Endothelial cell of umbilical vein (primary cell): ENCODE measurements around the gene ABLIM2. TPM values are rescaled to one million over a fixed set of nuclear protein-coding genes. Genes with fewer than 3 reads are reported as not detected.

Experiments
- BruUV-seq: library from RNA; stranded (reverse); fragments of 400-500 nt; replicated peaks from 2 replicates; lab custom pipeline; 2021; lab: Mats Ljungman, UMichigan
- CTCF ChIA-PET: fragments of 300-600, 350-600 bp; sonication (Branson Sonifier 250); formaldehyde crosslinking; loops from one replicate; lab custom pipeline; 2021; ENCODE audit warnings: antibody characterized with exemption, inconsistent platforms; lab: Charles Lee
- POLR2A ChIA-PET: fragments of 300-600, 350-600 bp; sonication (Branson Sonifier 250); formaldehyde crosslinking; loops from one replicate; lab custom pipeline; 2021; ENCODE audit warnings: antibody characterized with exemption, inconsistent platforms; lab: Charles Lee
- DNase-seq: peaks from one replicate; pipeline ENCODE4 v3.0.0-alpha.2; 2011; ENCODE audit warnings: low read depth, low spot score
- FAIRE-seq: peaks from 2 replicates; lab custom pipeline; 2011; peaks lifted over from hg19 to GRCh38; lab: Jason Lieb, UNC
- H2AFZ ChIP-seq: 2 replicates; pipeline ENCODE4 v1.6.0; 2012; ENCODE audit warnings: low read depth, low read length, control low read depth, inconsistent platforms
- H3K27ac ChIP-seq: 2 replicates; pipeline ENCODE4 v1.5.1; 2011; ENCODE audit warnings: low read depth, mild to moderate bottlenecking, control low read depth, low read length, moderate library complexity; ENCODE audit not compliant: insufficient read depth
- H3K27me3 ChIP-seq, 2 experiments: 2 replicates each; pipeline versions ENCODE4 v1.6.0 to v1.6.1; 2011; ENCODE audit warnings: low read length in 2 of 2, mixed read lengths in 1 of 2; ENCODE audit not compliant: control insufficient read depth in 2 of 2, insufficient read depth in 2 of 2
- H3K36me3 ChIP-seq, 2 experiments: 2 replicates in 1 of 2; 3 replicates in 1 of 2; pipeline ENCODE4 v1.5.1; 2011; ENCODE audit warnings: low read length in 2 of 2, mild to moderate bottlenecking in 1 of 2, moderate library complexity in 1 of 2; ENCODE audit not compliant: control insufficient read depth in 2 of 2, insufficient read depth in 2 of 2; ENCODE audit errors: extremely low read depth in 1 of 2
- H3K4me1 ChIP-seq: 3 replicates; pipeline ENCODE4 v1.5.1; 2011; ENCODE audit warnings: mild to moderate bottlenecking, low read length; ENCODE audit not compliant: control insufficient read depth, insufficient read depth; ENCODE audit errors: extremely low read depth
- H3K4me2 ChIP-seq: 2 replicates; pipeline ENCODE4 v1.6.1; 2011; ENCODE audit warnings: low read length, control low read depth, mixed read lengths; ENCODE audit not compliant: insufficient read depth
- H3K4me3 ChIP-seq, 3 experiments: fragments of 200-600 bp in 1 of 3; sonication (generic), shearing (Covaris generic) in 1 of 3; replicated peaks in 1 of 3; 2 replicates each; pipeline ENCODE4 v1.5.1; 2011 to 2016; ENCODE audit warnings: control low read depth in 3 of 3, low read length in 3 of 3, mild to moderate bottlenecking in 2 of 3, inconsistent platforms in 1 of 3, low read depth in 1 of 3, moderate library complexity in 1 of 3; ENCODE audit not compliant: insufficient read depth in 1 of 3
- H3K79me2 ChIP-seq: 2 replicates; pipeline ENCODE4 v1.6.0; 2012; ENCODE audit warnings: low read length, inconsistent platforms; ENCODE audit not compliant: control insufficient read depth, insufficient read depth
- H3K9ac ChIP-seq: replicated peaks from 2 replicates; pipeline ENCODE3; 2011; ENCODE audit warnings: low read length, control low read depth; ENCODE audit not compliant: insufficient read depth; ENCODE audit errors: extremely low read depth
- H3K9me1 ChIP-seq: replicated peaks from 3 replicates; pipeline ENCODE4 v1.6.0; 2011; ENCODE audit warnings: mild to moderate bottlenecking, low read length; ENCODE audit not compliant: control insufficient read depth, insufficient read depth; ENCODE audit errors: extremely low read depth
- H3K9me3 ChIP-seq: replicated peaks from 2 replicates; pipeline ENCODE4 v1.5.1; 2012; ENCODE audit warnings: low read length, inconsistent platforms; ENCODE audit not compliant: control insufficient read depth, insufficient read depth
- H4K20me1 ChIP-seq: replicated peaks from 2 replicates; pipeline ENCODE3; 2011; ENCODE audit warnings: mild to moderate bottlenecking, low read length; ENCODE audit not compliant: control insufficient read depth, insufficient read depth; ENCODE audit errors: extremely low read depth
- CTCF ChIP-seq, 2 donors: IDR thresholded peaks; 1 replicate in 1 of 2; 2 replicates in 1 of 2; pipeline ENCODE4 v1.5.1; 2011; ENCODE audit warnings: low read length in 2 of 2, mild to moderate bottlenecking in 2 of 2, moderate library complexity in 2 of 2, control low read depth in 1 of 2, inconsistent platforms in 1 of 2, low read depth in 1 of 2; ENCODE audit not compliant: insufficient read depth in 1 of 2; ENCODE audit errors: extremely low read depth in 1 of 2
- EZH2 ChIP-seq: IDR thresholded peaks from 2 replicates; pipeline ENCODE4 v1.6.1; 2012; ENCODE audit warnings: borderline replicate concordance, low read depth, mild to moderate bottlenecking, moderate library complexity, low read length, inconsistent platforms; ENCODE audit not compliant: severe bottlenecking
- FOS ChIP-seq: IDR thresholded peaks from 2 replicates; pipeline ENCODE4 v1.6.1; 2011; ENCODE audit warnings: mild to moderate bottlenecking, low read length, moderate library complexity, borderline replicate concordance; ENCODE audit not compliant: insufficient read depth
- GATA2 ChIP-seq: IDR thresholded peaks from 2 replicates; pipeline ENCODE4 v1.7.0; 2011; ENCODE audit warnings: low read depth, mild to moderate bottlenecking, moderate library complexity, mixed read lengths, low read length; ENCODE audit not compliant: insufficient read length, insufficient read depth
- JUN ChIP-seq: IDR thresholded peaks from 2 replicates; pipeline ENCODE4 v1.6.1; 2011; ENCODE audit warnings: borderline replicate concordance, low read depth; ENCODE audit not compliant: insufficient read length, insufficient read depth
- MAX ChIP-seq: IDR thresholded peaks from 2 replicates; pipeline ENCODE4 v1.6.1; 2011; ENCODE audit not compliant: insufficient read depth, insufficient read length
- MYC ChIP-seq: IDR thresholded peaks from one replicate; pipeline ENCODE4 v1.6.1; 2011; ENCODE audit warnings: mild to moderate bottlenecking, low read depth, low read length
- POLR2A ChIP-seq: IDR thresholded peaks from 2 replicates; pipeline ENCODE4 v1.6.1; 2012; ENCODE audit warnings: low read depth, mild to moderate bottlenecking, control low read depth, low read length
- POLR2AphosphoS5 ChIP-seq: IDR thresholded peaks from 2 replicates; pipeline ENCODE4 v1.6.1; 2012; ENCODE audit warnings: low read depth, mild to moderate bottlenecking, control low read depth, low read length, moderate library complexity; ENCODE audit not compliant: insufficient read depth
- dilution Hi-C: fragments of 300-500 bp; cut with MboI; formaldehyde crosslinking; loops from one replicate; pipeline ENCODE4 v1.15.0; 2019; ENCODE audit warnings: low sequenced_read_pairs; ENCODE audit not compliant: extremely low pct_ligation_motif_present
- intact Hi-C: fragments of 100-400 bp; cut with micrococcal nuclease; formaldehyde crosslinking; loops from one replicate; pipeline ENCODE4 v1.10.0; 2022
- polyA plus RNA-seq, 4 experiments: library from polyadenylated mRNA; depleted of rRNA in 3 of 4; stranded (reverse) in 3 of 4; unstranded in 1 of 4; fragments of >200 nt; gene quantifications; 2 replicates each; pipeline versions ENCODE4 v1.2.1 to v1.2.3, GENCODE V29; 2011 to 2012; ENCODE audit warnings: missing spikeins in 1 of 4
- total RNA-seq: library from RNA; stranded (reverse); gene quantifications from 2 replicates; pipeline ENCODE4 v1.2.3, GENCODE V29; 2021

The ABLIM2 gene
- total and polyA plus RNA-seq, 2 donors (not counting 3 experiments of a cell fraction or from before 2014, with no cell fraction given): 0.28 to 0.66 TPM

GRCh38 chr4:8151165-8151650 lies 7.4 kb downstream of the ABLIM2 start:
- no peaks in the 10 kb centered on the region for H3K79me2 ChIP-seq
- no TSS peak for BruUV-seq
- H3K4me2 ChIP-seq: no peak overlapping the region
- H3K27me3 ChIP-seq: peaks cover 0 to under 1% of the 10 kb centered on the region in 2 experiments
- no peaks in the 10 kb centered on the region for H4K20me1 ChIP-seq
- H3K27ac ChIP-seq: no peak overlapping the region
- H2AFZ ChIP-seq: no peak overlapping the region
- no peaks in the 10 kb centered on the region for H3K9me3 ChIP-seq
- no peaks in the 10 kb centered on the region for H3K4me1 ChIP-seq
- DNase-seq (no peak), FAIRE-seq (no peak)
- H3K4me3 ChIP-seq: no peak overlapping the region
- TF ChIP-seq CTCF (IDR thresholded peaks at IDR 0.05; ENCODE audit: extremely low read depth in 1 of 2, insufficient read depth in 1 of 2, low read depth in 1 of 2, low read length in 2 of 2) (no peak), EZH2 (no peak), MYC (no peak), JUN (no peak), POLR2AphosphoS5 (no peak), MAX (no peak), POLR2A (no peak), GATA2 (no peak), FOS (no peak)
- H3K9ac ChIP-seq: no peak overlapping the region
- CTCF ChIA-PET: interaction anchor here (1.2 kb wide), 1 partner anchor 26 kb away, joined by 7 read pairs; no protein-coding TSS in a partner anchor
- dilution Hi-C loops: no loop called here
- no peaks in the 10 kb centered on the region for H3K36me3 ChIP-seq
- POLR2A ChIA-PET: no interaction called here
- H3K9me1 ChIP-seq: no peaks in the 10 kb centered on the region
- intact Hi-C loops: no loop called here
